DOHH2 (cell line): ENCODE results near the gene TCL1B.

Experiments
- CTCF ChIP-seq: fragments of 200-600 bp; sonication (generic); IDR thresholded peaks from one replicate; pipeline ENCODE4 v1.5.1; 2014; ENCODE audit warnings: antibody characterized with exemption, mild to moderate bottlenecking, low read depth, low read length; ENCODE audit not compliant: poor library complexity, severe bottlenecking
- EZH2phosphoT487 ChIP-seq: fragments of 200-600 bp; sonication (generic); IDR thresholded peaks from 2 replicates; pipeline ENCODE4 v1.6.1; 2017; ENCODE audit warnings: borderline replicate concordance, mild to moderate bottlenecking, antibody characterized with exemption, low read length, moderate library complexity, mixed read lengths

- no peak for TF ChIP-seq EZH2phosphoT487
- no peak for TF ChIP-seq CTCF
Measured at GRCh38 chr14:95741038-95741490, 54.8 kb downstream of the TCL1B start.
